MM.1S (cell line): ENCODE data around the gene DPYSL5.

Experiments
- DNase-seq: peaks from one replicate; pipeline ENCODE4 v3.0.0-alpha.2; 2015
- H2AFZ ChIP-seq: fragments of 300-600 bp; sonication (generic); 2 replicates; pipeline ENCODE4 v1.6.0; 2016; ENCODE audit warnings: antibody characterized with exemption, low read length
- H3F3A ChIP-seq: fragments of 300-600 bp; sonication (generic); 2 replicates; pipeline ENCODE4 v1.6.1; 2016; ENCODE audit warnings: mild to moderate bottlenecking, antibody characterized with exemption, low read length, moderate library complexity, mixed read lengths; ENCODE audit not compliant: insufficient read depth
- H3K27ac ChIP-seq: fragments of 300-600 bp; sonication (generic); 2 replicates; pipeline ENCODE4 v1.5.1; 2016; ENCODE audit warnings: mild to moderate bottlenecking, low read length
- H3K27me3 ChIP-seq: fragments of 300-600 bp; sonication (generic); replicated peaks from 2 replicates; pipeline ENCODE4 v1.6.0; 2016; ENCODE audit warnings: low read length; ENCODE audit not compliant: insufficient read depth
- H3K36me3 ChIP-seq: fragments of 300-600 bp; sonication (generic); replicated peaks from 2 replicates; pipeline ENCODE4 v1.6.1; 2016; ENCODE audit warnings: mild to moderate bottlenecking, low read length, mixed read lengths; ENCODE audit not compliant: insufficient read depth
- H3K4me1 ChIP-seq: fragments of 300-600 bp; sonication (generic); 2 replicates; pipeline ENCODE4 v1.6.1; 2016; ENCODE audit warnings: low read length, mixed read lengths
- H3K4me2 ChIP-seq: fragments of 300-600 bp; sonication (generic); 2 replicates; pipeline ENCODE4 v1.6.0; 2016; ENCODE audit warnings: low read depth, low read length
- H3K4me3 ChIP-seq: fragments of 300-600 bp; sonication (generic); 2 replicates; pipeline ENCODE4 v1.5.1; 2016; ENCODE audit warnings: low read length, mixed read lengths
- H3K79me2 ChIP-seq: fragments of 300-600 bp; sonication (generic); 2 replicates; pipeline ENCODE4 v1.6.1; 2016; ENCODE audit warnings: mixed run types, low read length, mixed read lengths
- H3K9ac ChIP-seq: fragments of 300-600 bp; sonication (generic); 2 replicates; pipeline ENCODE4 v1.6.1; 2016; ENCODE audit warnings: low read length, mixed read lengths
- H3K9me2 ChIP-seq: fragments of 300-600 bp; sonication (generic); replicated peaks from 2 replicates; pipeline ENCODE4 v1.6.1; 2016; ENCODE audit warnings: mild to moderate bottlenecking, low read length, mixed read lengths; ENCODE audit not compliant: insufficient read depth
- H3K9me3 ChIP-seq: fragments of 300-600 bp; sonication (generic); replicated peaks from 2 replicates; pipeline ENCODE4 v1.6.1; 2016; ENCODE audit warnings: mild to moderate bottlenecking, low read length, mixed read lengths; ENCODE audit not compliant: insufficient read depth
- H4K20me1 ChIP-seq: fragments of 300-600 bp; sonication (generic); 2 replicates; pipeline ENCODE4 v1.6.1; 2016; ENCODE audit warnings: mild to moderate bottlenecking, low read length, moderate library complexity, mixed read lengths; ENCODE audit not compliant: insufficient read depth
- CTCF ChIP-seq: fragments of 300-600 bp; sonication (generic); IDR thresholded peaks from 2 replicates; pipeline ENCODE4 v1.5.1; 2016; ENCODE audit warnings: antibody characterized with exemption, low read length, mixed read lengths
- EZH2 ChIP-seq: fragments of 300-600 bp; sonication (generic); optimal IDR thresholded peaks from 2 replicates; pipeline ENCODE3; 2017; ENCODE audit warnings: low read depth, mild to moderate bottlenecking, antibody characterized with exemption, low read length, mixed read lengths
- EZH2phosphoT487 ChIP-seq: fragments of 300-600 bp; sonication (generic); IDR thresholded peaks from 2 replicates; pipeline ENCODE4 v1.6.1; 2018; ENCODE audit warnings: antibody characterized with exemption, low read length

DPYSL5 gene

GRCh38 chr2:26855466-26855865 is 7.5 kb downstream of the DPYSL5 start:
- no peak for DNase-seq
- H3K4me1 ChIP-seq, result no peaks in the 10 kb centered on the region
- no peak overlapping the region for H3K4me3 ChIP-seq
- no peaks in the 10 kb centered on the region for H3K9me2 ChIP-seq
- H3K27ac ChIP-seq, result no peak overlapping the region
- no peaks in the 10 kb centered on the region for H3K36me3 ChIP-seq
- H3K79me2 ChIP-seq, result no peaks in the 10 kb centered on the region
- H3K9me3 ChIP-seq, result no peaks in the 10 kb centered on the region
- no peaks in the 10 kb centered on the region for H4K20me1 ChIP-seq
- no peak for TF ChIP-seq CTCF
- TF ChIP-seq EZH2phosphoT487, result no peak
- no peak for TF ChIP-seq EZH2
- H3K9ac ChIP-seq, result no peak overlapping the region
- H3F3A ChIP-seq, result no peaks in the 10 kb centered on the region
- peaks cover 17% of the 10 kb centered on the region for H3K27me3 ChIP-seq
- H3K4me2 ChIP-seq, result no peak overlapping the region
- H2AFZ ChIP-seq, result no peak overlapping the region

- TF ChIP-seq CTCF, result no peak
- H3K4me1 ChIP-seq, result no peaks in the 10 kb centered on the region
- H3K4me2 ChIP-seq, result no peak overlapping the region
- no peaks in the 10 kb centered on the region for H3K27me3 ChIP-seq
- no peak overlapping the region for H2AFZ ChIP-seq
- no peaks in the 10 kb centered on the region for H4K20me1 ChIP-seq
- no peak for DNase-seq
- H3K27ac ChIP-seq, result no peak overlapping the region
- H3K79me2 ChIP-seq, result no peaks in the 10 kb centered on the region
- no peak overlapping the region for H3K9ac ChIP-seq
- H3K9me3 ChIP-seq, result no peaks in the 10 kb centered on the region
- no peaks in the 10 kb centered on the region for H3K9me2 ChIP-seq
- no peaks in the 10 kb centered on the region for H3F3A ChIP-seq
- no peak overlapping the region for H3K4me3 ChIP-seq
- H3K36me3 ChIP-seq, result no peaks in the 10 kb centered on the region
These were observed 11.7 kb downstream of the DPYSL5 start for GRCh38 chr2:26859622-26860021.

GRCh38 chr2:26860211-26860850 is 12.4 kb downstream of the DPYSL5 start:
- Histone ChIP-seq H3K9ac (no peak overlapping the region), H3K4me2 (no peak overlapping the region), H3K9me3 (no peaks in the 10 kb centered on the region), H3K36me3 (no peaks in the 10 kb centered on the region), H3K4me1 (no peaks in the 10 kb centered on the region), H3F3A (no peaks in the 10 kb centered on the region), H3K27me3 (no peaks in the 10 kb centered on the region), H2AFZ (no peak overlapping the region), H4K20me1 (no peaks in the 10 kb centered on the region), H3K9me2 (no peaks in the 10 kb centered on the region), H3K4me3 (no peak overlapping the region), H3K79me2 (no peaks in the 10 kb centered on the region), H3K27ac (no peak overlapping the region)
- DNase-seq, result no peak
- no peak for TF ChIP-seq EZH2
- TF ChIP-seq CTCF, result no peak
